Stimulated activated CD4-positive, alpha-beta T cell treated with anti-CD3 and anti-CD28 coated beads, Interleukin-15, amount 100 ng/mL, for 48 hours (primary cell): ENCODE results near the gene CPA1.

Experiments used
- DNase-seq, 2 donors: peaks; one replicate each; pipeline ENCODE4 v3.0.0-alpha.2; 2020; ENCODE audit warnings: low read depth in 2 of 2

CPA1 gene

GRCh38 chr7:130394421-130395195 lies 14.3 kb downstream of the CPA1 start:
- no peak for DNase-seq

DNA sequence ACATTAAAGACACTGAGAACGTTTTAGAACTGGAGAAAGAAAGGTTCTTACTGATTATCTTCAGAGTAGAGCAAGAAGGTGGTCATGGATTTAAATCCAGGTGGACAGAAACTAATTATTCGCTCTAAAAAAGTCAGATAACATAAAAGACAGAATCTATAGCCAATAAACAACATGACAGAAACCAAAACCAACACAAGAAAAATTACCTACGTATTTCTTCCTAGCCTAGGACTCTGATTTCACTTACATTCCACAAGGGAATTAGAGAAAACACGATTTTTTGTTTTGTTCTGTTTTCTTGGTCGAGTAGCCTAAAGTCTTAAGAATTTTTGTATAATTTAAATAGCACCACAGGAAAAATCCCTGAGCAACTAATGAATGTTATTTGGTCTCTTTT lies 15.1 kb downstream of the CPA1 start:
- DNase-seq = no peak

- DNase-seq = no peak
Measured at GRCh38 chr7:130396109-130396508, 15.8 kb downstream of the CPA1 start.

GRCh38 chr7:130397051-130397757 lies 16.9 kb downstream of the CPA1 start:
- DNase-seq = no peak

DNA sequence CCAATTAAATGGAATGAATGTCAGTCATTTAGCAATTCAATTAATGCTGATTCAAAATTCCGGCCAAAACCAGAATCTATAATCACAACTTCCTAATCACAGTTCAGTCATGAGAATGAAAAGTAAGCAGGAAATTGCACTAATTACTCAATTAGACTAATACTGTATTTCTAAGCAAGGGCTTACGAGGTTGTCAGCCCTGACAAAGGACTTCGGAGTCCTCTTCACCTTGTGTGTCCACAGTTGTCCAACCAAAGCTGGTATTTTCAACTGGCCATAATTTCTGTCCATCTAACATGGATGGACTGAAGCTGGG lies 17.4 kb downstream of the CPA1 start:
- DNase-seq = no peak

GRCh38 chr7:130398526-130399090 lies 18.3 kb downstream of the CPA1 start:
- no peak for DNase-seq

DNA sequence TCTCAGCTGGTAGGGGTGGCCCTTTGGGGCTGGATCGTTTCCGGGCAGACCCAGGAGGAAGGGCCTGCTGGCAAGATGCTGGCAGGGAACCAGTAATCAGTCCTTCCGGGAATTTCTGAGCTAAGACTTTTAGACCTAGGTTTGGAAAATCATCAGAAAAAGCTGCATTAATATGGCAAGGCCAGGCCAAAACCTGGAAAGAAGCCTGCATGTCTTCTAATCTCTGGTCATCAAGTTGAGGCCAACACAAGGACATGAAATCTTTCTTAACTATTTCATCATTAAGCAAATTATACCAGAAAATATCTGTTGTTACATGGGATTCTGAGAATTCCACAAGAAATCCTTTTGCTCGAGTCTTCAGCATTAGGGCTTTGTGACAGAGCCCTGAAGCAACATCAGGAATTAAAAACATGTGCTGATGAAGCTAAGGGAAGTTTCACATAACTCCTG lies 19.9 kb downstream of the CPA1 start:
- no peak for DNase-seq

DNA sequence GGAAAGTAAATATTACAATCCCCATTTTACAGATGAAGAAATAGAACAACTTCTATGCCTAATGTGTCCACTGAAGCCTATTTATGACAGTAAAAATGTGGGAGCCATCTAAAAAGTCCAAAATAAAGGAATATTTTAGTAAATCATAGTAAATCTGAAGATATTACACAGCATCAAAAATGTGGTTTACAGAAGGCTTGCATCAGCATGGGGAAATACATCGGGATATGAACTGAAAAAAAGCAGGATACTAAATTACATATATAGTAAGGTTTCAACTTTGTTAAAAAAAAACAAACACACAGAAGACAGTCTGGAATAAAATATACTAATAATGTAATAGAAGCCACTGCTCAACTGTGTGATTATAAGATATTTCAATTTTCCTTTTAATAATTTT lies 20.8 kb downstream of the CPA1 start:
- no peak for DNase-seq

DNA sequence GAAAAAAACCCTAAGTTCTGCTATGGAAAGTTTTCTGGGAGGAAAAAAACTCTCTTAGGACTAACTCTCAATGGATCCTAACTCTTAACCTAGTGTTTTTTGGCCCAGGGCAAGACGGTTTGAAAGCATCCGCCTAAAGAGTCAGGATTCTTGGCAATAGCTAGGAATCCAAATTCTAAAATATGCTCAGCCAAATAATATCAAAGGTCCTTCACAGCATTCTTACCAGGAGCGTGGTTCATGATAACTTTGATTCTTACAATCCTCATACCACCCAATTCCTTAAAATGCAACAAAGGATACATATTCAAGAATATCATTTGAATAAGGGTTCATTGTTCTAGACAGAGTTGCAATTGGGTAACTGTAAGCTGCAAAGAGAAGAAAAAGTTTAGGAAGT lies 21.3 kb downstream of the CPA1 start:
- DNase-seq = no peak

DNA sequence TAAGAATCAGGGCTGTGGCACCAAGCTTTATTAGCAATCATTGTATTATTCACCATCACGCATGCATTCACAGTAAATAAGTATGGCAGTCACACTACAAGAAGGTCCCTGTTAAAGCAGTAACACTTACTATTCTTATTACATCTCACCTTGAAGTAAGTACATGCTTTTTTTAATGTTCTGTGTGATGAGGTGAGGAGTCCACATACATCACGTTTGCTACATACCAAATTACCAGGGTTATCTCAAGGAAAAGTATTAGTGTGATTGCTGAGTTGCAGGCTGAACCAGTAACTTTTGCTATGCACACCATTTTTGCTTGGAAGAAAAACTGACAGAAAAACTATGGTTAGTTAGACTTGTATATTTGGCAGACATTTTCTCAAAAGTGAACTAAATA lies 24.7 kb downstream of the CPA1 start:
- no peak for DNase-seq

DNA sequence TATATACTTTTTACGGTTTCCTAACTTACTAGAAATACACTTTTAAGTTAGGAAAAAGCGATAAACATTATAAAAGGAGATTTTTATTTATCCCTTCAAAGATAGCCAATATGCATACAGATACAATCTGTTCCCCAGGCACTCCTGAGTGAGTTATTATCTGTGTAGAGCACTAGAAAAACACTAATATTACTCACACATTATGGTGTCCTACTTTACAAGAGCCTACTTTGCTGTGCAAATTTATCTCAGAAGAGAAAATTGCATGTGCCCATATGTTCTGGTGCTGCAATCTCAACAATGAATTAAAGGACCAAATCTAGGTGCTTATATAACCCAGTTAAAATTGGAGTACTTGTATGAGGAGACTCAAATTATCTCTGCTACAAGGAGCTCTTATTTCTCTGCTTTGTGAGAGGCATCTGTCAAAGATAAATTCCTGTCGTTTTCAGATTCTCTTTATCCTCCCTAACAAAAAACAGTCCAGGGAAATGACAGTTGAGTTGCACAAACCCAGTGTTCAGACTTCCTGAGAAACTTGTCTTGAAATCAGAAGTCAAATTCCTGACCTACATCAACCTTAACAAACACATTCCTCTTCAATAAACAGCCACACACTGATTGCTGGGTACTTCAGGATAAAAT lies 28.9 kb downstream of the CPA1 start:
- no peak for DNase-seq

DNA sequence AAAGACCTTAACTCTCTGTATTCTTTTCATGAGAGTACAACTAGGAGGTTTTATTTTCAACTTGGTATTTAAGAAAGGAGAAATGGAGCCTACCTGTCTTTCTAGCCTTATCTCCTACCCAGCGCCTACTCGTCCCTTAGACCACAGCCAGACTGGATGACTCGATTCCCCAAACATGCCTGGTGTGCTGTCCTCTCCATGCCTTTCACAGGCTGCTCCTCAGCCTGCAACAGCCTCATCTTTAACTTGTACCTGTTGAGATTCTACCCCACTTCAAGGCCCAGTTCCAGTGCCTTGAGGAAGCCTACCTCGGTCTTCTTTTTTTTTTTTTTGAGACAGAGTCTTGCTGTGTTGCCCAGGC lies 29.4 kb downstream of the CPA1 start:
- DNase-seq = no peak

GRCh38 chr7:130410868-130411541 lies 30.7 kb downstream of the CPA1 start:
- DNase-seq = no peak

- no peak for DNase-seq
Measured at GRCh38 chr7:130413201-130413600, 32.9 kb downstream of the CPA1 start.

GRCh38 chr7:130415006-130415405 lies 34.7 kb downstream of the CPA1 start:
- no peak for DNase-seq

DNA sequence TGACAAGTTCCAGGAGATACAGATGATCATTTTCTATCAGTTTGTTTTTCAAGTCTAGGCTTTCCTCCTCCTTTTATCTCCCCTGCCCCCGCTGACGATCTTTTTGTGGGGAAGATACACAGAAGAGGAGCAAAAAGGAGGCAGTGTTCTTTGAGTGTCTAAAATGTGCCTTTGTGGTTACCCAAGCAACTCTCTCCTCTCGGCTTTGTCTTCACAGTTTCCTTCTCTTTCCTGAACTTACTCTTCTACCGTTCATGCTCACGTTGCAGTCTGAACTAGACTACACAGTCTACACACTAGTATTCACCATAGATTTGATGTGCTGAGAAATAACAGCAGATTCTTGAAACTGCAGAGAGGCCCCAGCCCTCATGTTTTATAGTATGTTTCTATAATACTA lies 36.9 kb downstream of the CPA1 start:
- DNase-seq = no peak

- DNase-seq = no peak
Measured at GRCh38 chr7:130418306-130418705, 38.0 kb downstream of the CPA1 start.

DNA sequence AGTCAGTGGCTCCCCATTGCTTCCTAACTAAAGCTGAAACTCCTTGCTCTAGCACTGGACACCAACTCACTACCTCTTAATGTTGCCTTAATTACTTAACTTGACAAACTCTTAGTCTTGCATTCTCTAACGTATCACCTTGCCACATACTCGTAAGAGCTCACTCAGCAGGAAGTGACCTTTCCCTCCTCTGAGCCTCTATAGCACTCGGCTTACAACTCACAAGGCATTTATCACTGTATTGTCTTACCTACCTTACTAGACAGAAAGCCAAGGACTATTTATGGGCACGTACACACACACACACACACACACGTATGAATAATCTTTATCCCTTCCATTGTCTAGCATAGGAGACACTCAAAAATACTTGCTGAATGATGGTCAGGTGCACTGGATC lies 39.4 kb downstream of the CPA1 start:
- no peak for DNase-seq

DNA sequence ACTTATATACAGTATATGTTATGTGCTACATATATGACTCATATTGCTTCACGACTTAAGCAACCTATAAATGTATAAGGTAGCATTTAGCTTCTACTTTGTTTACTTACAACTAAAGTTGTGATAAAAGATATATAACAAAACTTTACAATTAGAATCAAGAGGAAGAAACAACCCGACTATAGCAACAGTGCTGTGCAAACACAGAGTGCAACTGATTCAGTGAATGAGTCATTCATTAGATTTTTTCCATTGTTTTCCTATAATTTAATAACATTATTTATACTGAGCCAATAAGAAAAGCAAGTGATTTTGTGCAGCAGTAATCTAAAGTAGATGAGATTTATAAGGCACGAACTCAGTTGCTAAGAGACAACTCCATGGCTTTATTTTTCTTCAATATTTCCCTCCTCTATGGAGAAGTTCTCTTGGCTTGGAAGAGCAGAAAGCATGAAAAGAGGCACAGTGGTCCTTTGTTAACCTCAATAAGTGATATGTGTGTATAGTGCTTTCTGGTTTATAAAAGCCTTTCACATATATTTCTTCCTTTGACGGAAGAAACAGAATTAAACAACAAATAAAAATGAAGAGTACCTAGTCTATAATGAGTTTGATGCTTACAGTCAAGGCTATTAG lies 40.8 kb downstream of the CPA1 start:
- DNase-seq = no peak

GRCh38 chr7:130421684-130422083 lies 41.4 kb downstream of the CPA1 start:
- no peak for DNase-seq

- DNase-seq = no peak
Measured at GRCh38 chr7:130423501-130424037, 43.3 kb downstream of the CPA1 start.
